Kidney (tissue), 14 donors: ENCODE measurements around the gene DPP6. TPM values are rescaled to one million over a fixed set of nuclear protein-coding genes. Genes with fewer than 3 reads are reported as not detected.
A peak's percentile ranks its signal among the peaks of the same experiment; 100 is the strongest.

ENCODE experiments used
- DNase-seq, 5 donors: peaks; one replicate each; pipeline ENCODE4 v3.0.0-alpha.2; 2013 to 2020
- FAIRE-seq: peaks from 2 replicates; lab custom pipeline; 2012; peaks lifted over from hg19 to GRCh38; lab: Jason Lieb, UNC
- H3K27ac ChIP-seq, 2 donors: one replicate each; pipeline ENCODE4 v1.7.0; 2013; ENCODE audit warnings: low read depth in 2 of 2, low read length in 2 of 2, inconsistent platforms in 1 of 2
- H3K27me3 ChIP-seq: one replicate; pipeline ENCODE4 v1.7.1; 2013; ENCODE audit warnings: low read length, inconsistent platforms; ENCODE audit not compliant: control insufficient read depth, insufficient read depth
- H3K36me3 ChIP-seq, 3 donors: one replicate each; pipeline versions ENCODE4 v1.7.0 to v1.7.1; 2013; ENCODE audit warnings: low read length in 3 of 3, control low read depth in 1 of 3, inconsistent platforms in 1 of 3; ENCODE audit not compliant: insufficient read depth in 3 of 3, control insufficient read depth in 2 of 3
- H3K4me1 ChIP-seq, 3 donors: one replicate each; pipeline versions ENCODE4 v1.7.0 to v1.7.1; 2013; ENCODE audit warnings: low read length in 3 of 3, inconsistent platforms in 1 of 3, low read depth in 1 of 3; ENCODE audit not compliant: control insufficient read depth in 2 of 3, insufficient read depth in 2 of 3
- H3K4me3 ChIP-seq, 3 donors: one replicate each; pipeline versions ENCODE4 v1.7.0 to v1.8.1; 2013; ENCODE audit warnings: low read length in 3 of 3, control low read depth in 1 of 3, inconsistent platforms in 1 of 3
- H3K9ac ChIP-seq, 3 donors: one replicate each; pipeline versions ENCODE4 v1.7.0 to v1.7.1; 2013; ENCODE audit warnings: low read length in 3 of 3, control low read depth in 1 of 3, inconsistent platforms in 1 of 3
- H3K9me3 ChIP-seq, 3 donors: one replicate each; pipeline versions ENCODE4 v1.7.0 to v1.7.1; 2013; ENCODE audit warnings: low read length in 3 of 3, control low read depth in 1 of 3, inconsistent platforms in 1 of 3; ENCODE audit not compliant: control insufficient read depth in 2 of 3, insufficient read depth in 1 of 3
- CTCF ChIP-seq: IDR thresholded peaks from 3 replicates; pipeline ENCODE4 v1.5.1; 2012; ENCODE audit warnings: mild to moderate bottlenecking, moderate library complexity, borderline replicate concordance; ENCODE audit not compliant: insufficient read depth; ENCODE audit errors: extremely low read depth
- intact Hi-C: fragments of 100-400 bp; cut with DNase I; formaldehyde crosslinking; loops from one replicate; pipeline ENCODE4 v1.11.1; 2022
- polyA plus RNA-seq: library from polyadenylated mRNA; stranded (reverse); fragments of 350-450 nt; fragmentation: Illumina TruSeq; extraction: RNeasy Lipid Tissue Mini Kit (QIAGEN cat#74804); gene quantifications from one replicate; pipeline ENCODE4 v1.2.3, GENCODE V29; 2014; ENCODE audit warnings: low read depth, low replicate concordance; ENCODE audit not compliant: insufficient read depth
- total RNA-seq: library from RNA; stranded (reverse); fragmentation: NEBNext Ultra II Directional; extraction: Animal tissue kit (Norgen Biotek cat#: 25700); gene quantifications from one replicate; pipeline ENCODE4 v1.2.1, GENCODE V29; 2021
- donor health status: control.
- donor health status: control.
- donor health status: control.
- donor health status: control.
- donor health status: control.
- donor health status: DM: yes; HTN: yes; CAD: no.
- donor health status: Normal renal cell carcinoma (clear cell type).

Gene DPP6
- total and polyA plus RNA-seq, 2 donors from 2014 or later = 1.8 to 6.9 TPM

GRCh38 chr7:154472343-154472742 lies 420.1 kb downstream of the DPP6 start:
- intact Hi-C loops = no loop called here
- H3K27ac ChIP-seq = no peak overlapping the region
- H3K9me3 ChIP-seq = no peaks in the 10 kb centered on the region
- no peak overlapping the region for H3K4me3 ChIP-seq
- H3K27me3 ChIP-seq = no peaks in the 10 kb centered on the region
- FAIRE-seq = no peak
- no peaks in the 10 kb centered on the region for H3K4me1 ChIP-seq
- no peaks in the 10 kb centered on the region for H3K36me3 ChIP-seq
- H3K9ac ChIP-seq = no peak overlapping the region
- DNase-seq = no peak
- TF ChIP-seq CTCF = no peak

GRCh38 chr7:154473360-154473759 lies 421.2 kb downstream of the DPP6 start:
- no peak for DNase-seq
- intact Hi-C loops = no loop called here
- Histone ChIP-seq H3K9ac (no peak overlapping the region), H3K36me3 (no peaks in the 10 kb centered on the region), H3K27me3 (no peaks in the 10 kb centered on the region), H3K4me1 (no peaks in the 10 kb centered on the region), H3K9me3 (no peaks in the 10 kb centered on the region), H3K4me3 (no peak overlapping the region), H3K27ac (no peak overlapping the region)
- FAIRE-seq = no peak
- TF ChIP-seq CTCF = no peak

- Histone ChIP-seq H3K9ac (no peak overlapping the region), H3K27ac (no peak overlapping the region), H3K27me3 (no peaks in the 10 kb centered on the region), H3K4me3 (no peak overlapping the region), H3K36me3 (no peaks in the 10 kb centered on the region), H3K4me1 (no peaks in the 10 kb centered on the region), H3K9me3 (no peaks in the 10 kb centered on the region)
- intact Hi-C loops = no loop called here
- TF ChIP-seq CTCF = no peak
- FAIRE-seq (no peak), DNase-seq (no peak)
These were observed 422.8 kb downstream of the DPP6 start for GRCh38 chr7:154474903-154475520.

GRCh38 chr7:154475864-154476263 lies 423.7 kb downstream of the DPP6 start:
- intact Hi-C loops = no loop called here
- FAIRE-seq = no peak

More at GRCh38 chr7:154475864-154476263, 423.7 kb downstream of the DPP6 start:
- Histone ChIP-seq H3K9me3 (no peaks in the 10 kb centered on the region), H3K4me3 (no peak overlapping the region), H3K4me1 (no peaks in the 10 kb centered on the region), H3K27me3 (no peaks in the 10 kb centered on the region), H3K9ac (no peak overlapping the region), H3K27ac (no peak overlapping the region), H3K36me3 (no peaks in the 10 kb centered on the region)
- DNase-seq = peak in 2 of 5 donors; percentile 16 to 18
- TF ChIP-seq CTCF = no peak
